ENCODE results near the gene TAS2R14.

Gene TAS2R14

DNA sequence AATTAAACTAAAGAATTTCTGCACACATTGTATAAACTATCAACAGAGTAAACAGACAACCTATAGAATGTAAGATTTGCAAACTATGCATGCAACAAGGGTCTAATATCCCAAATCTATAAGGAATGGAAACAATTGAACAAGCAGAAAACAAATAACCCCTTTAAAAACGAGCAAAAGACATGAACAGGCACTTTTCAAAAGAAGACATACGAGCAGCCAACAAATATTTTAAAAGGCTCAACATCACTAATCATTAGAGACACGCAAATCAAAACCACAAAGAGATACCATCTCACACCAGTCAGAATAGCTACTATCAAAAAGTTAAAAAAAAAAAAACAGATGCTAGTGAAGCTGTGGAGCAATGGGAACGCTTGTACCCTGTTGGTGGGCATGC is 34.4 kb downstream of the TAS2R14 start:
- no peak for DNase-seq (ENCODE audit: low read depth)

DNA sequence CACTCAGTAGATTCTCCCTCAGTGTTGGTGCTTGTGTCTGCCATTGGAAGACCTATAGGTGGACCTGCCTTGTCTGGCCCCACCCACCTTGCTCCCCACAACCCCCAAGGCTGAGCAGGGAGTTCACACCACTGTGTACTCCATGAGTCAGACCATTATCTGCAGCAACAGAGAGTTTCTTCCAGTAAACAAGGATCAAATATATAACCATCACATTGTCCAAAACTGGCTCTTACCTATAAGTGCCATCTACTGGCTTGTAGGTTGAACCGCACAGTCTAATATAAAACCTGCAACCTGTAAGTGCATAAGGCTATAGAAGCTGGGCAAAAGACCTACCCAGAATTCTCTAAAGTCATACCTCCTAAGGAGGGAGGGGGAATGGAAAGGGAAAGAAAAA is 37.6 kb downstream of the TAS2R14 start:
- DNase-seq (ENCODE audit: low read depth) = no peak

DNA sequence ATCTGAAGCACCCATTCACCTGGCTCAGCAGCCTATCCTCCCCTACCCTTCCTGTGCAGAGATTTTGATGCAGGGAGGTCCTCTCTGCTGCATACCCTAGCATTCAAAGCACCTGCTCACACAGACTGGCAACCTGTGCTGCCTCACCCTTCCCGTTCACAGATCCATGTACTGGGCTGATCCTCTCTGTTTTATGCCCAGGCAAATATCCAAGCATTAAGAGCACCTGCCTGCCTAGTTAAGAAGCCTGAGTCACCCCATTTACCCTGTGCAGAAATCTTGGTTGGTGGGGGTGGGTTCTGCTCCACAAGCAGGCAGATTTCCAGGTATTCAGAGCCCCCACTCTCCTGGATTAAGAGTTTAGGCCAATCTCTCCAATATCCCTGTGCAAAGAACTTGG is 38.1 kb downstream of the TAS2R14 start:
- DNase-seq (ENCODE audit: low read depth) = no peak

DNA sequence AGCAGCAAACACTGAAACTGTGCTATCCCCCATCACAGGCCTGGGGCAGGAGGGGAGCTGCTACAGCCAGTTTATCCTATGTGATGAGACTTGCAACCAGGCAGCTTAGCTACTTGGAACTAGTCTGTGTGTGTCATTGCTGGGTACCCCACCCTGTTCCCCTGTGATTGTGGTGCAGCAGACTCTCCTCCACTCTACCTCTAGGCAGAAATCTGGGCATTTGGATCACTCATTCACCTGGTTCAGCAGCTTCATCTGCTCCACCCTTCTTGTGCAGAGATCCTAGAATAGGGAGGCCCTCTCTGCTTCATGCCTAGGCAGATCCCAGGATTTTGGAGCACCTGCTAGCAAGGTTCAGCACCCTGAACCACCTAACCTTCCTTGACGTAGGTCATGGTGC is 38.5 kb downstream of the TAS2R14 start:
- no peak for DNase-seq (ENCODE audit: low read depth)

DNA sequence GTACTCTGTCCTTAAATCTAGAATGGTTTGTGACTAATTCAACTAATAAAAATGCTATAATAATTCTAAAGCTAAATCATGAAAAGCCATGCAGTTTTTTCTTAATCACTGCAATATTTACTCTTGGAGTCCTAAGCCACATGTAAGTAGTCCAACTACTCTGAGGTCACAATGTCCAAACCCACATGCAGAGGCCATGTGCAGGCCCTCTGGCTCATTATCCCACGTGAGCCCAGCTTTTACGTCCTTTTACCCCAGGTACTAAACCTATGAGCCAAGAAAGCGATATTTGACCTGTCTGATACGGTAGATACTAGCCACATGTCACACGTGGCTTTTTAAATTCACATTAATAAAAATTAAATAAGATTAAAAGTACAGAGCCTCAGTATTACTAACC is 42.2 kb downstream of the TAS2R14 start:
- no peak for DNase-seq (ENCODE audit: low read depth)

DNA sequence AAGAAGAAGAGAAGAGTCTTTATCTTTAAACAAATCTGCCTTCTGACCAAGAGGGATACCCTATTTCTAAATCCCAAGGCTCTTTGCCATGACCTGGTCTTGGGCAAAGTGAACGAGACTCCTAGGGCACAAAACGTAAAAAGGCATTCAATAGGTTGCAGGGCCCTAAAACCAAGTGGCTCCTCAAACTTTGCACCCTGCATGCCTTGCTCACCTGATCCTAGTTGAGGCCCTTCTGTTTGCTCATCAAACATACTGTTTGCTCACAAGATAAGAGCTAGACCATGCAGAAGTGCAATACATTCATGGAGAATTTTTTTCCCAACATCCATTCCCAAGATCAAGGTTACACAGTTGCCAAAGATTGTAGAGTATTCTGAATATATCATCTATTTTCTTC is 47.1 kb downstream of the TAS2R14 start:
- DNase-seq (ENCODE audit: low read depth) = no peak

DNA sequence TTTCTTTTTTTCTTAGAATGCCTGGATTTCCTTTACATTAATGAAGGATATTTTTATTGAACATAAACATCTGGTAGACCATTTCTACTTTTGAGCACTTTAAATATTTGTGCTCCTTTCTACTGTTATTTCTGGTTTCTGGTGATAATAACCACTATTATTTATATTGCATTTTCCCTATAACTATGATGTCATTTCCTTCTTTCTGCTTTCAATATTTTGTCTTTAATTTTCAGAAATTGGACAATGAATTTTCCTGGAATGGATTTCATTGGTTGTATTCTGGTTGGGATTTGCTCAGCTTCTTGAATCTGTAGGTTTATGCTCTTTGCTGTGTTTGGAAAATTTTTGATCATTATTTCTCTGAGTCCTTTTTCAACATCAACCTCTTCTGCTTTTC is 49.8 kb downstream of the TAS2R14 start:
- no peak for DNase-seq (ENCODE audit: low read depth)
